Activated CD4-positive, alpha-beta T cell treated with anti-CD3 and anti-CD28 coated beads, Interleukin-2, amount 10 ng/mL, durations not matched to agents 24 days and 14 days (primary cell): ENCODE data around the gene NR5A2. TPM values are rescaled to one million over a fixed set of nuclear protein-coding genes. Genes with fewer than 3 reads are reported as not detected.

Source experiments
- DNase-seq: peaks from one replicate; pipeline ENCODE4 v3.0.0; 2022
- H3K27ac Mint-ChIP-seq: one replicate; pipeline ENCODE4 v1.8.0; 2022; ENCODE audit warnings: mild to moderate bottlenecking, mixed read lengths
- H3K27me3 Mint-ChIP-seq: one replicate; pipeline ENCODE4 v1.8.0; 2022; ENCODE audit warnings: mixed read lengths
- H3K36me3 Mint-ChIP-seq: one replicate; pipeline ENCODE4 v1.8.0; 2022; ENCODE audit warnings: low read depth, mild to moderate bottlenecking, mixed read lengths
- H3K4me1 Mint-ChIP-seq: one replicate; pipeline ENCODE4 v1.8.0; 2021; ENCODE audit warnings: mixed read lengths
- H3K4me3 Mint-ChIP-seq: one replicate; pipeline ENCODE4 v1.8.0; 2022; ENCODE audit warnings: mild to moderate bottlenecking, moderate library complexity, mixed read lengths
- H3K9me3 Mint-ChIP-seq: one replicate; pipeline ENCODE4 v1.8.0; 2021; ENCODE audit warnings: mixed read lengths
- intact Hi-C: fragments of 100-400 bp; cut with micrococcal nuclease; formaldehyde crosslinking; loops from one replicate; pipeline ENCODE4 v1.15.1; 2023
- total RNA-seq: library from RNA; stranded (reverse); gene quantifications from 2 replicates; pipeline ENCODE4 v1.2.3, GENCODE V29; 2022

The NR5A2 gene
- total RNA-seq, 1 donor from 2014 or later: not detected

- intact Hi-C loops: loop anchor here (2.0 to 5.0 kb wide), 5 partner anchors 15 to 982 kb away; no protein-coding TSS in a partner anchor
- no peaks in the 10 kb centered on the region for H3K9me3 Mint-ChIP-seq
- H3K27me3 Mint-ChIP-seq: no peaks in the 10 kb centered on the region
- DNase-seq: peak; percentile 89
- H3K4me1 Mint-ChIP-seq: peaks cover 47% of the 10 kb centered on the region
- H3K36me3 Mint-ChIP-seq: no peaks in the 10 kb centered on the region
- H3K27ac Mint-ChIP-seq: peak overlapping the region; percentile 88
- H3K4me3 Mint-ChIP-seq: peak overlapping the region; percentile 60
These were observed 126.7 kb downstream of the NR5A2 start for GRCh38 chr1:200154069-200154767.

GRCh38 chr1:200157715-200158114 is 130.2 kb downstream of the NR5A2 start:
- DNase-seq: no peak
- Mint-ChIP-seq H3K27ac (no peak overlapping the region), H3K36me3 (no peaks in the 10 kb centered on the region), H3K9me3 (no peaks in the 10 kb centered on the region), H3K4me3 (no peak overlapping the region), H3K27me3 (no peaks in the 10 kb centered on the region), H3K4me1 (peaks cover 22% of the 10 kb centered on the region)
- intact Hi-C loops: no loop called here

- H3K27me3 Mint-ChIP-seq: peaks cover under 1% of the 10 kb centered on the region
- H3K27ac Mint-ChIP-seq: no peak overlapping the region
- H3K4me1 Mint-ChIP-seq: no peaks in the 10 kb centered on the region
- H3K36me3 Mint-ChIP-seq: no peaks in the 10 kb centered on the region
- peaks cover 3% of the 10 kb centered on the region for H3K9me3 Mint-ChIP-seq
- no peak for DNase-seq
- intact Hi-C loops: no loop called here
- no peak overlapping the region for H3K4me3 Mint-ChIP-seq
These were observed 134.3 kb downstream of the NR5A2 start for GRCh38 chr1:200161801-200162200.

GRCh38 chr1:200162258-200162657 is 134.7 kb downstream of the NR5A2 start:
- no peaks in the 10 kb centered on the region for H3K4me1 Mint-ChIP-seq
- peaks cover 8% of the 10 kb centered on the region for H3K9me3 Mint-ChIP-seq
- intact Hi-C loops: no loop called here
- peaks cover 2% of the 10 kb centered on the region for H3K27me3 Mint-ChIP-seq
- H3K4me3 Mint-ChIP-seq: no peak overlapping the region
- no peak overlapping the region for H3K27ac Mint-ChIP-seq
- no peak for DNase-seq
- H3K36me3 Mint-ChIP-seq: no peaks in the 10 kb centered on the region

- Mint-ChIP-seq H3K27me3 (peaks cover 7% of the 10 kb centered on the region), H3K4me3 (no peak overlapping the region), H3K9me3 (peaks cover 13% of the 10 kb centered on the region), H3K4me1 (no peaks in the 10 kb centered on the region), H3K27ac (no peak overlapping the region), H3K36me3 (no peaks in the 10 kb centered on the region)
- intact Hi-C loops: no loop called here
- no peak for DNase-seq
These were observed 135.4 kb downstream of the NR5A2 start for GRCh38 chr1:200162877-200163276.

GRCh38 chr1:200163911-200164310 is 136.4 kb downstream of the NR5A2 start:
- no peak overlapping the region for H3K4me3 Mint-ChIP-seq
- no peaks in the 10 kb centered on the region for H3K4me1 Mint-ChIP-seq
- no peak for DNase-seq
- intact Hi-C loops: no loop called here
- peaks cover 7% of the 10 kb centered on the region for H3K27me3 Mint-ChIP-seq
- peaks cover 13% of the 10 kb centered on the region for H3K9me3 Mint-ChIP-seq
- no peaks in the 10 kb centered on the region for H3K36me3 Mint-ChIP-seq
- no peak overlapping the region for H3K27ac Mint-ChIP-seq

- no peaks in the 10 kb centered on the region for H3K4me1 Mint-ChIP-seq
- H3K9me3 Mint-ChIP-seq: peaks cover 13% of the 10 kb centered on the region
- H3K27ac Mint-ChIP-seq: no peak overlapping the region
- no peak for DNase-seq
- no peaks in the 10 kb centered on the region for H3K36me3 Mint-ChIP-seq
- no peak overlapping the region for H3K4me3 Mint-ChIP-seq
- H3K27me3 Mint-ChIP-seq: peaks cover 10% of the 10 kb centered on the region
- intact Hi-C loops: no loop called here
These were observed 138.1 kb downstream of the NR5A2 start for GRCh38 chr1:200165493-200166220.

- no peaks in the 10 kb centered on the region for H3K36me3 Mint-ChIP-seq
- H3K27ac Mint-ChIP-seq: no peak overlapping the region
- peaks cover 13% of the 10 kb centered on the region for H3K9me3 Mint-ChIP-seq
- H3K4me1 Mint-ChIP-seq: no peaks in the 10 kb centered on the region
- peaks cover 14% of the 10 kb centered on the region for H3K27me3 Mint-ChIP-seq
- intact Hi-C loops: no loop called here
- H3K4me3 Mint-ChIP-seq: no peak overlapping the region
- no peak for DNase-seq
These were observed 138.9 kb downstream of the NR5A2 start for GRCh38 chr1:200166411-200166810.

GRCh38 chr1:200168926-200169325 is 141.4 kb downstream of the NR5A2 start:
- Mint-ChIP-seq H3K9me3 (peaks cover 13% of the 10 kb centered on the region), H3K4me1 (no peaks in the 10 kb centered on the region), H3K4me3 (no peak overlapping the region), H3K27ac (no peak overlapping the region), H3K36me3 (no peaks in the 10 kb centered on the region), H3K27me3 (peaks cover 23% of the 10 kb centered on the region)
- intact Hi-C loops: no loop called here
- DNase-seq: no peak

- H3K9me3 Mint-ChIP-seq: peaks cover 5% of the 10 kb centered on the region
- H3K36me3 Mint-ChIP-seq: no peaks in the 10 kb centered on the region
- no peak for DNase-seq
- intact Hi-C loops: no loop called here
- H3K27me3 Mint-ChIP-seq: peaks cover 29% of the 10 kb centered on the region
- H3K4me3 Mint-ChIP-seq: no peak overlapping the region
- no peaks in the 10 kb centered on the region for H3K4me1 Mint-ChIP-seq
- H3K27ac Mint-ChIP-seq: no peak overlapping the region
These were observed 144.8 kb downstream of the NR5A2 start for GRCh38 chr1:200172311-200172710.

GRCh38 chr1:200173097-200173618 is 145.6 kb downstream of the NR5A2 start:
- no peaks in the 10 kb centered on the region for H3K4me1 Mint-ChIP-seq
- no peaks in the 10 kb centered on the region for H3K36me3 Mint-ChIP-seq
- H3K4me3 Mint-ChIP-seq: no peak overlapping the region
- no peak overlapping the region for H3K27ac Mint-ChIP-seq
- no peaks in the 10 kb centered on the region for H3K9me3 Mint-ChIP-seq
- no peak for DNase-seq
- intact Hi-C loops: no loop called here
- H3K27me3 Mint-ChIP-seq: peaks cover 25% of the 10 kb centered on the region

GRCh38 chr1:200174525-200175295 is 147.2 kb downstream of the NR5A2 start:
- Mint-ChIP-seq H3K9me3 (no peaks in the 10 kb centered on the region), H3K36me3 (no peaks in the 10 kb centered on the region), H3K27ac (no peak overlapping the region), H3K27me3 (peaks cover 25% of the 10 kb centered on the region), H3K4me3 (no peak overlapping the region), H3K4me1 (no peaks in the 10 kb centered on the region)
- DNase-seq: no peak
- intact Hi-C loops: no loop called here

- intact Hi-C loops: no loop called here
- Mint-ChIP-seq H3K27me3 (peaks cover 21% of the 10 kb centered on the region), H3K4me1 (no peaks in the 10 kb centered on the region), H3K27ac (no peak overlapping the region), H3K4me3 (no peak overlapping the region), H3K36me3 (no peaks in the 10 kb centered on the region), H3K9me3 (no peaks in the 10 kb centered on the region)
- DNase-seq: no peak
These were observed 148.7 kb downstream of the NR5A2 start for GRCh38 chr1:200176181-200176580.

GRCh38 chr1:200176798-200177197 is 149.3 kb downstream of the NR5A2 start:
- intact Hi-C loops: no loop called here
- DNase-seq: no peak
- no peak overlapping the region for H3K27ac Mint-ChIP-seq
- H3K27me3 Mint-ChIP-seq: peaks cover 20% of the 10 kb centered on the region
- H3K36me3 Mint-ChIP-seq: no peaks in the 10 kb centered on the region
- no peaks in the 10 kb centered on the region for H3K4me1 Mint-ChIP-seq
- H3K4me3 Mint-ChIP-seq: no peak overlapping the region
- H3K9me3 Mint-ChIP-seq: no peaks in the 10 kb centered on the region
